Activated CD4-positive, alpha-beta memory T cell treated with anti-CD3 and anti-CD28 coated beads for 36 hours (primary cell): ENCODE results near the gene SFXN1. TPM values are rescaled to one million over a fixed set of nuclear protein-coding genes. Genes with fewer than 3 reads are reported as not detected.
A peak's percentile ranks its signal among the peaks of the same experiment; 100 is the strongest.

Source experiments
- CTCF ChIA-PET: fragments of 350-600 bp; sonication (Branson Sonifier 250); formaldehyde crosslinking; loops from one replicate; lab custom pipeline; 2021; ENCODE audit warnings: antibody characterized with exemption, inconsistent platforms; lab: Charles Lee
- POLR2A ChIA-PET: fragments of 350-600 bp; sonication (Branson Sonifier 250); formaldehyde crosslinking; loops from one replicate; lab custom pipeline; 2021; ENCODE audit warnings: antibody characterized with exemption; lab: Charles Lee
- DNase-seq: peaks from one replicate; pipeline ENCODE4 v3.0.0-alpha.2; 2020
- H3K27ac Mint-ChIP-seq: one replicate; pipeline ENCODE4 v1.8.0; 2021; ENCODE audit warnings: mixed read lengths
- H3K27me3 Mint-ChIP-seq: one replicate; pipeline ENCODE4 v1.8.0; 2021; ENCODE audit warnings: mixed read lengths
- H3K36me3 Mint-ChIP-seq: one replicate; pipeline ENCODE4 v1.8.0; 2021; ENCODE audit warnings: mixed read lengths
- H3K4me1 Mint-ChIP-seq: one replicate; pipeline ENCODE4 v1.8.0; 2021; ENCODE audit warnings: low read depth, mixed read lengths
- H3K4me3 Mint-ChIP-seq: one replicate; pipeline ENCODE4 v1.8.0; 2021; ENCODE audit warnings: mild to moderate bottlenecking, mixed read lengths
- H3K9me3 Mint-ChIP-seq: one replicate; pipeline ENCODE4 v1.8.0; 2021; ENCODE audit warnings: mixed read lengths
- intact Hi-C: fragments of 100-400 bp; cut with micrococcal nuclease; formaldehyde crosslinking; loops from one replicate; pipeline ENCODE4 v1.15.1; 2023
- total RNA-seq, 2 experiments: library from RNA; stranded (reverse); gene quantifications; one replicate each; pipeline ENCODE4 v1.2.3, GENCODE V29; 2021

SFXN1 gene
- total RNA-seq, 2 experiments from 2014 or later: 298 to 300 TPM

DNA sequence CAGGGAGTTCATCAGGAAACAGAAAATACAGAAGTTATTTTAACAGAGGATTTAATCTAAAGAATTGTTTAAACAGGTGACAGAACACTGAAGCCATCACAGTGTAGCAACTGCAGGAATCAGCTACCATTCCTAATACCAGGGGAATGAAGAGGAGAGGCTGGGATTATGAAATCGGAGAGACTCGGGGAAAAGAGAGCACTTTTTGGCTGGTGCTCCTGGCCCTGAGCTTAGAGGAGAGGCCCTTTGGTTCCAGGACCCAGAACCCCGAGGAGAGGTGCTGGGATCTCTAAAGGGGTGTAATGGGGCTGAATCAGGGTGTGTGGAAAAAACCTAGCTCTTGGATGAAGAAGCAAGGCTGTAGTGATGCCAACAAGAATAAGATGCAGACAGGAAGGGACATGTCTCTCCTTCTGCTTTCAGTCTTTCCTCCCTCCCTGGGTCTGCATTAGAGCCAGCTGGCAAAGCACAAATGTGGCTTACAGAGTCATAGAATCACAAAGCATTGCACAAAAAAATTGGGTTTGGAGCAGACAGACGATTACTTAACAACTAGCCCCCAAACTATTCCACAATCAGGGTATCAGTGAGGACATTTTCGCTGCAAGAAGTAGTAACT is 11.6 kb upstream of the SFXN1 start:
- ChIA-PET POLR2A (no interaction called here), CTCF (interaction anchor here (1.3 to 5.4 kb wide), 3 partner anchors 11 to 516 kb away, joined by 3 to 66 read pairs (median 6); partner anchors contain the start of genes DRD1 and SFXN1)
- H3K36me3 Mint-ChIP-seq: no peaks in the 10 kb centered on the region
- peaks cover 21% of the 10 kb centered on the region for H3K4me1 Mint-ChIP-seq
- no peak overlapping the region for H3K27ac Mint-ChIP-seq
- intact Hi-C loops: loop anchor here (10.0 kb wide), 2 partner anchors 222 to 402 kb away; no protein-coding TSS in a partner anchor
- DNase-seq: no peak
- H3K4me3 Mint-ChIP-seq: no peak overlapping the region
- H3K27me3 Mint-ChIP-seq: no peaks in the 10 kb centered on the region
- no peaks in the 10 kb centered on the region for H3K9me3 Mint-ChIP-seq

DNA sequence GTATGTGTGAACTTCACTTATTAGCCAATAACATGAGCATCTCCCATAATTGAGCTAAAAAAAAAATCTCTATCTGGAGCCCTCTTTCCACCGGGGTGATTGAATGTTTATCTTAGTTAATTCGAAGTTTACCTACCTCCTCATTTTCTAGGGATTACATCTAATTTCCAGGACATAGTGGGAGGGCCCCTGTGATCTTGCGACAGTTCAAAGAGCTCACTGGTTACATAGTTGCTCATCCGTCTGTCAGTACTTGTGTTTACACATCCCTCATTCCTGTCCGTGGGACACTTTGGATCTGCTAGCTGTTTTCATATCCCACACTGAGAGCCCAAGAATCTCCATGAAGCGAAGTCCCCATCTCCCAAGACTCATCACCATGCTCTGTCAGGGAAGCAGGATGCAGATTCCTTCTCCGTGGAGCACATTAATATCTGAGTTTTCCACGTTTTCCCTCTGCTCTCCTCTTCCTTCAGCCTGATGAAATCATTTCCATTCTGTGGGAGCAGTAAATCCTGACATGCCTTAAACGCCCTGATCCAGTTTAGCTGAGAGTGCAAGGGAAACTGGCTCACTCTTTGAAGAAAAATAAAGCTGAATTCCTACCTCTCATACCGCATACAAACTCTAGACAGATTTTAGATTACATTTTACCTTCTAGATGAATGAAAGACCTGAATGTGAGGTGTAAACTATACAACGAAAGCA is 10.2 kb upstream of the SFXN1 start:
- H3K27ac Mint-ChIP-seq: no peak overlapping the region
- intact Hi-C loops: loop anchor here (10.0 kb wide), 2 partner anchors 223 to 403 kb away; no protein-coding TSS in a partner anchor

DNA sequence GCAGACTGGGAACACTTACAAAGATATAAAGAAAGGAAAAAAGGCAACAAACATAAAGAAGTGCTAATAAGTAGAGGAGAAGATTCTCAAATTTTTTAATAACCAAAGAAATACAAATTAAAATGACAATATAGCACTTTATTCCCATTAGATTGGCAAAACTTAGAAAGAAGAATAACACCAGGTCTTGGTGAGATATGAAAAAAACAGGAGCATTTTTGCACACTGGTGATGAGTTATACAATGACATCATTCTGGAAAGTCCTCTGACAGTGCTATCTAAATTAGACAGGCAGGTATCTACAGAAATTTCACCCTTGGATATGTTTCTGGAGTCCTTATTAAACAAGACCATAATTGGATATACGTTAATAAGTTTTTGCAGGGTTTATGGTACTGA is 9.5 kb upstream of the SFXN1 start:
- CTCF ChIA-PET: interaction anchor here (1.2 kb wide), 1 partner anchor 65 kb away, joined by 3 read pairs; no protein-coding TSS in a partner anchor
- no peaks in the 10 kb centered on the region for H3K9me3 Mint-ChIP-seq
- H3K4me3 Mint-ChIP-seq: no peak overlapping the region
- no peaks in the 10 kb centered on the region for H3K27me3 Mint-ChIP-seq
- DNase-seq: no peak
- intact Hi-C loops: loop anchor here (10.0 kb wide), 2 partner anchors 224 to 404 kb away; no protein-coding TSS in a partner anchor
- no peaks in the 10 kb centered on the region for H3K36me3 Mint-ChIP-seq
- no peak overlapping the region for H3K27ac Mint-ChIP-seq
- H3K4me1 Mint-ChIP-seq: peaks cover 21% of the 10 kb centered on the region
- POLR2A ChIA-PET: no interaction called here

More for the DNA sequence above, 10.2 kb upstream of the SFXN1 start:
- DNase-seq: no peak
- CTCF ChIA-PET: interaction anchor here (0.7 to 5.4 kb wide), 4 partner anchors 10 to 517 kb away, joined by 3 to 66 read pairs (median 4); partner anchors contain the start of gene SFXN1
- Mint-ChIP-seq H3K4me1 (peaks cover 21% of the 10 kb centered on the region), H3K4me3 (no peak overlapping the region), H3K36me3 (no peaks in the 10 kb centered on the region), H3K9me3 (no peaks in the 10 kb centered on the region), H3K27me3 (no peaks in the 10 kb centered on the region)
- POLR2A ChIA-PET: no interaction called here

DNA sequence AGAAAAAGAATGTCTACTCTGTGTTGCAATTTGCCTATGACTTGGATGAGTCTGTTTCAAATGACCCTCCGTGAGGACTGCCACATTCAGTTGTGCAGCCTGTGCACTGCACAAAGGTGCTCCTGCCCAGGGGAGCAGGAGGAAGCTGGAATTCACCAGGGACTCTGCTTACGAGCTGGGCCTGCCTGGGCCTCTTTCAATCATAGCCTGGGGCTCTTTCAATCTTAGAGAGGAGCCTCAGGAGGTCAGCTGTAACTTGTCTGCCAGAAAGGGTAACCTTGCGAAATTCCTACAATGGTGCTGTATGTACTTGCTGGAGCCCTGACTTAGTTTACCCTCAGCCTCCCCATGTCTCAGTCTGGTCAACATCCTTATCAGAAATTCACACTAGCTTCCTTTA is 8.4 kb upstream of the SFXN1 start:
- Mint-ChIP-seq H3K4me1 (peaks cover 15% of the 10 kb centered on the region), H3K9me3 (no peaks in the 10 kb centered on the region), H3K36me3 (no peaks in the 10 kb centered on the region), H3K27ac (no peak overlapping the region), H3K4me3 (no peak overlapping the region), H3K27me3 (no peaks in the 10 kb centered on the region)
- POLR2A ChIA-PET: no interaction called here
- intact Hi-C loops: loop anchor here (10.0 kb wide), 2 partner anchors 225 to 405 kb away; no protein-coding TSS in a partner anchor
- DNase-seq: no peak
- CTCF ChIA-PET: interaction anchor here (0.8 kb wide), 1 partner anchor 64 kb away, joined by 3 read pairs; no protein-coding TSS in a partner anchor

DNA sequence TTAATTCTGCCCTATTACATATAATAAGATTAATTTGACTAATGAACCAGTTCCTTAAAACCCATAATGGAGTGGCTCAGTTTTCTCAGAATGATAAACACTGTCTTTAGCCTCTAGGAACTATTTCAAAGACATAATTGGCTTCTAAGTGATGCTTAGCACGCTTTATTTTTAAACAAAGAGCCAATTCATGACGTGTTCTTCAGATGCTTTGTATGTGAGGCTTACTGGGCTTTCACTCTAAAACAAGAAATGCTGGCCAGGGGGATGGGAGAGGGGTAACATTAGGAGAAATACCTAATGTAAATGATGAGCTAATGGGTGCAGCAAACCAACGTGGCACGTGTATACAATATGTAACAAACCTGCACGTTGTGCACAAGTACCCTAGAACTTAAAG is 7.6 kb upstream of the SFXN1 start:
- Mint-ChIP-seq H3K9me3 (no peaks in the 10 kb centered on the region), H3K36me3 (no peaks in the 10 kb centered on the region), H3K27me3 (no peaks in the 10 kb centered on the region), H3K27ac (no peak overlapping the region), H3K4me1 (peaks cover 11% of the 10 kb centered on the region), H3K4me3 (no peak overlapping the region)
- intact Hi-C loops: no loop called here
- no peak for DNase-seq
- ChIA-PET POLR2A (no interaction called here), CTCF (interaction anchor here (0.8 kb wide), 1 partner anchor 63 kb away, joined by 3 read pairs; no protein-coding TSS in a partner anchor)

DNA sequence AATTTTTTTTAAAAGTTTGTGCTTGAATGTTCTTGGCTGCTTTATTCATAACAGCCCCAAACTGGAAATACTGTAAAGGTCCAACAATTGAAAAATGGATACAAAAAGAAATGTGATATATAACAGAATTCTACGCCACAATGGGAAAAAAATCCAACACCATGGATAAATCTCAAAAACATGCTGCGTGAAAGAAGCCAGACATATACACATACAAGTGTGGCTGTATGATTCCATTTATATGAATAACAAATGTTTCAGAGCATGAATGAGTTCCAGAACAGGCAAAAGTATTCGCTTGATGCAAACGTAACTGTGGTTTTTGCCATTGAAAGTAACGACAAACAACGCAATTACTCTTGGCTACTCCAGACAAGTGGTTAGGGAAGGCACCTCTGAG is 7.2 kb upstream of the SFXN1 start:
- Mint-ChIP-seq H3K36me3 (no peaks in the 10 kb centered on the region), H3K9me3 (no peaks in the 10 kb centered on the region), H3K4me3 (no peak overlapping the region), H3K4me1 (peaks cover 14% of the 10 kb centered on the region), H3K27ac (no peak overlapping the region), H3K27me3 (no peaks in the 10 kb centered on the region)
- ChIA-PET CTCF (no interaction called here), POLR2A (no interaction called here)
- intact Hi-C loops: no loop called here
- DNase-seq: no peak

DNA sequence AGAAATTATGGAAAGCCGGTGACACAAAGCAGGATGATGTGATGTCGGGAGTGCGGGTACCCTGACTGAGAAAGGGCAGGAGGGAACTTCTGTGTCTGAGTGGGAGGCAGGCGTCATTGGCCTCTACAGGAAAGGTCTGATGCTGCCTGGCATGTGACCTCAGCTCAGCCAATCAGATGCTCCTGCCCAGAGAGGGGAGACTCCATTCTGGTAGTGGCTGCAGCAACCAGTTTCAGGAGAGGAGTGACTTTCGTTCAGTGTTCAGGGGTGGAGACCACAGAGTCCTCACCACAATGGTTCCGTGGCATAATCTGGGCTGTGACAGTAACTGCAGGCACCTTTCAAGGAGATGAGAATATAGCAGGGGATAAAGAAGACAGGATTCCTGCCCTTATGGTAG is 6.7 kb upstream of the SFXN1 start:
- intact Hi-C loops: no loop called here
- H3K4me3 Mint-ChIP-seq: no peak overlapping the region
- H3K36me3 Mint-ChIP-seq: no peaks in the 10 kb centered on the region
- H3K4me1 Mint-ChIP-seq: peaks cover 18% of the 10 kb centered on the region
- CTCF ChIA-PET: no interaction called here
- peak; percentile 79 for DNase-seq
- H3K27ac Mint-ChIP-seq: peak overlapping the region; percentile 3
- H3K27me3 Mint-ChIP-seq: no peaks in the 10 kb centered on the region
- POLR2A ChIA-PET: no interaction called here
- no peaks in the 10 kb centered on the region for H3K9me3 Mint-ChIP-seq

DNA sequence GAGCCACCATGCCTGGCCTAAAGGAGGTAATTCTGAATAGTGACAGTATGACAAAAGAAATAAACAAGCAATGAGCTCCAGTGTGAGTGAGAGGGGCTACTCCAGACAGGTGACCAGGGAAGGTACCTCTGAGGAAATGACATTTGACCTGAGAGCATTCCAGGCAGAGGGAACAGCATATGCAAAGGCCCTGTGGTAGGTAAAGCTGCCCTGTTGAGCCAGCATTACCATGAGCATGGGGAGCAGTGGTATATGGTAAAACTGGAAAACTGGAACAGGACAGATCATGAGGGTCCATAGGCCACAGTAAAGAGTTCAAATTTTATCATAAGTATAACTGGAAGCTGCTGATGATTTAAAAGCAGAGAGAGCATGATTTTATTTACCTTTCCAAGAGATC is 6.0 kb upstream of the SFXN1 start:
- CTCF ChIA-PET: no interaction called here
- Mint-ChIP-seq H3K27ac (no peak overlapping the region), H3K9me3 (no peaks in the 10 kb centered on the region), H3K4me1 (peaks cover 18% of the 10 kb centered on the region), H3K36me3 (no peaks in the 10 kb centered on the region), H3K4me3 (no peak overlapping the region), H3K27me3 (no peaks in the 10 kb centered on the region)
- intact Hi-C loops: no loop called here
- POLR2A ChIA-PET: no interaction called here
- no peak for DNase-seq

DNA sequence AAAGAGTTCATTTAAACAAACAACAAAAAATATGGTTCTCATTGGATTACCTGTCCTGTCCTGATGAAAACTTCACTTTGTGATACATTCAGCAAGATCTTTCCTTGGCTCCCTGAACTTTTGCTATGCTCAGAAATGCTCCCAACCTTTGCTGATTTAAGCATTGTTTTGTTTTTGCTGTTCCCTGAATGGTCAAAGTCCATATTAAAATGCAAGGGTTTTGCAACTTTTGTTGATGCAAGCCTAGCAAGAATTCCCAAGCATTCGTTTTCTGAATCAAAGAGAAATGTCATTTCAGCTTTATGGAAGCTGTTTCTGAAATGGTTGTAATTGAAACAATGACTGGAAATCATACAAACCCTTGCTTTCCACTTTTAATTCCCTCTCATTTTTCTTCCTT is 3.1 kb upstream of the SFXN1 start:
- intact Hi-C loops: no loop called here
- no peaks in the 10 kb centered on the region for H3K27me3 Mint-ChIP-seq
- H3K9me3 Mint-ChIP-seq: no peaks in the 10 kb centered on the region
- no peak overlapping the region for H3K27ac Mint-ChIP-seq
- ChIA-PET POLR2A (no interaction called here), CTCF (interaction anchor here (6.5 kb wide), 1 partner anchor 9 kb away, joined by 66 read pairs; no protein-coding TSS in a partner anchor)
- peaks cover 14% of the 10 kb centered on the region for H3K36me3 Mint-ChIP-seq
- no peak overlapping the region for H3K4me3 Mint-ChIP-seq
- no peak for DNase-seq
- peaks cover 24% of the 10 kb centered on the region for H3K4me1 Mint-ChIP-seq

DNA sequence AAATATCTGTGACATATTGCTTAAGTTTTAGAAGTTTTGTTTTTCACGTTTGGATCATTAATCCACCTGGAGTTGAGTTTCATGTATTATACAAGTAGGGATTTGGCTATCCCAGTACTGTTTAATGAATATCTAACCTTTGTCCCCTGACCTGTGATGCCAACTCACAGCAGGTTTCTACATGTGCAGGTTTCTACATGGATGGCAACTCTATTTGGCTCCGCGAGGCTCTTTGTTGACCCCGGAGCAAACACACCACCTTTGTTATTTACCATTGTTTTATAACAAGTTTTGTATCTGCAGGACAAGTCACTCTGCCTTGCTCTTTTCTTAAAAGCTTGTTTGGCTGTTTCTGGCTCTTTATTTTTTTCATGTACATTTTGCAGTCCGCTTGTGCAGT is 920 bp upstream of the SFXN1 start:
- Mint-ChIP-seq H3K4me1 (peaks cover 36% of the 10 kb centered on the region), H3K27ac (no peak overlapping the region), H3K9me3 (no peaks in the 10 kb centered on the region), H3K4me3 (no peak overlapping the region), H3K27me3 (no peaks in the 10 kb centered on the region), H3K36me3 (peaks cover 33% of the 10 kb centered on the region)
- no peak for DNase-seq
- ChIA-PET CTCF (interaction anchor here (6.5 kb wide), 1 partner anchor 12 kb away, joined by 66 read pairs; no protein-coding TSS in a partner anchor), POLR2A (interaction anchor here (0.5 kb wide), 1 partner anchor 50 kb away, joined by 4 read pairs; no protein-coding TSS in a partner anchor)
- intact Hi-C loops: no loop called here

DNA sequence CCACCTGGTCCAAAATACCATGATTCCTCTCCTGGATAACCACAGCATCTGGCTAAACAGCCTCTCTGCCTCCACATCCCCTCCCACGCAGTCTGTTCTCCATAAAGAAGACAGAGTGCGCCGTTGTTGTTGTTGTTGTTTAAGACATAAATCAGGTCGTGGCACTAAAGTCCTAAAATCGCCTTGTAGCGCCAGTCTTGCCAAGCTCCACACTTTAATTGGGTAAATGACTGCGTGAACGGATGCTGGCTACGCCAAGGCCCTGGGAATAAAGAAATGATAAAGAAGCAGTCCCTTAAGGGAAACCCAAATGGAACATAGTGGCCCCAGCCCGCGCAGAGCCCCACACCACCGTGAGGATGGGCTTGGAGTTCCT is 364 bp upstream of the SFXN1 start:
- Mint-ChIP-seq H3K9me3 (no peaks in the 10 kb centered on the region), H3K36me3 (peaks cover 37% of the 10 kb centered on the region), H3K4me3 (peak overlapping the region; percentile 73), H3K4me1 (peaks cover 41% of the 10 kb centered on the region), H3K27ac (peak overlapping the region; percentile 72), H3K27me3 (no peaks in the 10 kb centered on the region)
- intact Hi-C loops: no loop called here
- DNase-seq: no peak
- ChIA-PET POLR2A (interaction anchor here (0.6 to 0.7 kb wide), 3 partner anchors 13 to 43 kb away, joined by 4 to 11 read pairs (median 5); no protein-coding TSS in a partner anchor), CTCF (interaction anchor here (1.0 to 6.5 kb wide), 2 partner anchors 12 to 56 kb away, joined by 7 to 66 read pairs; no protein-coding TSS in a partner anchor)
